GM21367 (cell line): ENCODE data around the gene CCSAP.
A peak's percentile ranks its signal among the peaks of the same experiment; 100 is the strongest.

Experiments used
- ATAC-seq: cut with Tn5 transposase; IDR thresholded peaks from one replicate; pipeline ENCODE4 v1.9.1; 2021; ENCODE audit not compliant: unreplicated experiment

Gene CCSAP

DNA sequence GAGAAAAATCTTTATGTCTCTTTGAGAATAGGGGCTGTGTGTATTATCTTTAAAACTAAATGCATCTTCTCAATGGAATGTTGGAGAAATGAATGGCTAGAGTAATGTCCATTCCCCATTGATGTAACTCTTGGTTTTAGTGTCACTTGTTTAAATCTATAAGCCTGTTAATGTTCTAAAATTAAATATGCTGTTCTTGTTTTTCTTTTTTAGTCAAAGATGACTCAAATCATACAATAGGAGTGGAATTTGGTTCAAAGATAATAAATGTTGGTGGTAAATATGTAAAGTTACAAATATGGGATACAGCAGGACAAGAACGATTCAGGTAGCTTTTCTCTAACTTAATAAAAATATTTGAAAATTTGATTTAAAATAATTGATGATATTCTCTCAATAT lies 54.3 kb downstream of the CCSAP start:
- no peak for ATAC-seq

DNA sequence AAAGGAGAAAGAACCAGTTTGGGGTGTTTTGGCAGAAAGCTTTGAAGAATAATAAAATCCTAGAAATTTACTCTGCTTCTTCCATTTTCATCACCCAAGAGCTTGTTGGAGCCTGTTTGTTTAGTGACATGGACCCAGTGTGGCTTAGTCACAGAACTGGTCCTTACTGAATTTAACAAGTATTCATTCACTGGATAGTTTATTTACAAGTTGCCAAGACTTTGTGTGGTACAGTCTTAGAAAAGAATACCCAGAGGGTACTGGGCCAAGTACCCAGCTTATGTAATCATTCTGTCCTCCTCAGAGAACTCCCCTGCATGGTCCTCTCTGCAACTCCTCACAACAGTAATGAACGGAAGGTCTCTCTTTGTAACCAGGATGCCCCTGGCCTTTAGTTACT lies 55.6 kb downstream of the CCSAP start:
- ATAC-seq, result no peak

DNA sequence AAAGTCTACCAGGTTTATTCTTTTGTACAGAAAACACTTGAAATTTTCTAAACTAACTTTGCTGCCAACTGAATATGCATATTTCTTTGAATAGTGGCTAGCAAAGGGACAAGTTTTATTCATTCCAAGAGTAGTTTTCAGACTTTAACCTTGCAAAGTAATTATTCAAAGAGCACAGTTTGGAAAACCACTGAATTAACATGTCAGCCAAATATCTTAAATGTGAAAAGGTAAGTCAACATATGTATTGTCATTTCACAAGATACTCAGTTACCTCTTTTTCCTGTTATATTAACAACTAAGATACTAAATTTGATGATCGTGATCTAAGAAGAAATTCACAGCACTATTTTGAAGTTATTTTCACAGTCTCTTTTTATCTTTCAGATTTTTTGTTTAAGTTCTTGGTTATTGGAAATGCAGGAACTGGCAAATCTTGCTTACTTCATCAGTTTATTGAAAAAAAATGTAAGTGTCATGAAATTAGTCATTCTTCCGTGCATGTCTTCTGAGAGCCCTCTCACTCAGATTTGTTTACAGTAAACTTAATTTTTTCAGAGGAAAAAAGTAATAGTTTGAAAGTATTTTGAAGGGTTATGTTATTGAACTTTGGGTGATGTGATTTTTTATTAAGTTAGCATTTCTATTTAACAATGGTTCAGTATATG lies 56.6 kb downstream of the CCSAP start:
- ATAC-seq, result no peak

DNA sequence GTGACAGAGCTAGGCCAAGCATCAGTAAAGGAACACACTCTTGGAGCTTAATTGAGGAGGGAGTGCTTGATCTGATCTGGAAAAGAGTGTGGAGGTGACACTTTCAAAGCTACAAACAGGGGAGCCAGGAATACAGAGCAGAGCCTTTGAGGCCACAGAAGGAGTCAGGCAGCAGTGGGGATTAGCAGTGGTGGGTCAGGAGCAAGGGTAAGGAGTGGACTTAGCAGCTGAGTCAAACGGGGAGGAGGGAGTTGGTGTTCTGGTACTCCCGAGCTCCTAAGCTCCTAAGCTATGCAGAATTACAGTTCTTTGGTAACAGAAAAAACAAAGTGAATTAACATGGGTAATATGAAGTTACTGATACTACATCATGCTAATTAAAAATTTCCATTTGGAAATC lies 57.4 kb downstream of the CCSAP start:
- ATAC-seq, result no peak

DNA sequence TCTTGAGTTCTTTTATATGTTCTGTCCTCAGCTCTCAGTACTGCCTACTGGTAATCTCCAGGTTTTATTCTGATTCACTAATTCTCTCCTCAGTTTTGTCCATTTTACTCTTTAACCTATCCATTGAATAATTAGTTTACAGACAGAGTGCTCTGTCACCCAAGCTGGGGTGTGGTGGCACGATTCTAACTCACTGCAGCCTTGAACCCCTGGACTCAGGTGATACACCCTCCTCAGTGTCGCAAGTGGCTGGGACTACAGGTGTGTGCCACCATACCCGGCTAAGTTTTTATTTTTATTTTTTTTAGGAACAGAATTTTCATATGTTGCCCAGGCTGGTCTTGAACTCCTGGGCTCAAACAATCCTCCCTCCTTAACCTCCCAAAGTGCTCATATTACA lies 58.0 kb downstream of the CCSAP start:
- ATAC-seq, result no peak

DNA sequence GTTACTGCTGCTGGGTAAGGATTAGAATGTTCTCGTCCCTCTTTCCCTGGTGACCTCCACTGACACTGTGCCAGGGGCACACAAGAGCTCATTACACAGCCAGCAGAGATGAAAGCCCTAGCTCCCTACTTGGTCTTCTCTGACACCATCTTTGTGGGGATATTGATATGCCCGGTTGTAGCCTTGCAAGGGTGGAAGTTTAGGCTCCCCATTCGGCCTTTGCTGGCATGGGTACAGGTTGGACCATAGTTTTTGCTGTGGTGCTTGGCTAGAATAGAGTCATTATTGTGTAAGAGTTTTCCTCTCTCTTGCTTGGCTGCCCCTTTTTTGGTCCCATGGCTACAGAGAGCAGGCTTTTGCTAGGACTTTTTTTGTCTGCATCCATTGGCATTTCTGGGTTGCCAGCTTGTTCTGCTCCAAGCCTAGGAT lies 59.6 kb downstream of the CCSAP start:
- ATAC-seq, result no peak

DNA sequence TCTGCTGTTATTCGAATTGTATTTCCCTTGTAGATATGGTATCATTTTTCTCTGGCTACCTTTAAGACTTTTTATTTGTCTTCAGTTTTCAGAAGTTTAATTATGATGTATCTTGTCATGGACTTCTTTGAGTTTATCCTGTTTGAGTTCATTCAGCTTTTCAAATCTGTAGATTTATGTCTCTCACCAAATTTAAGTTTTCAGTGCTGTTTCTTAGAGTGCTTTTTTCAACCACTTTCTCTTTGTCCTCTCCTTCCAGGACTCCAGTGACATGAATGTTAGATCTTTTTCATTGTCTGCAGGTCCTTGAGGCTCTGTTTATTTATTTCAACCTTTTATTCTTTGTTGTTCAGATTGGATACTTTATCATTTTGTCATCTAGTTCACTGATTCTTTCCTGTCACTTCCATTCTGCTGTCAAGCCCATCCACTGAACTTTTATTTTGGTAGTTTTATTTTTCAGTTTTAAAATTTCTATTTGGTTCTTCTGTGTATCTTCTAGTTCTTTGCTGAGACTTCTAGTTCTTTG lies 60.5 kb downstream of the CCSAP start:
- ATAC-seq, result no peak

DNA sequence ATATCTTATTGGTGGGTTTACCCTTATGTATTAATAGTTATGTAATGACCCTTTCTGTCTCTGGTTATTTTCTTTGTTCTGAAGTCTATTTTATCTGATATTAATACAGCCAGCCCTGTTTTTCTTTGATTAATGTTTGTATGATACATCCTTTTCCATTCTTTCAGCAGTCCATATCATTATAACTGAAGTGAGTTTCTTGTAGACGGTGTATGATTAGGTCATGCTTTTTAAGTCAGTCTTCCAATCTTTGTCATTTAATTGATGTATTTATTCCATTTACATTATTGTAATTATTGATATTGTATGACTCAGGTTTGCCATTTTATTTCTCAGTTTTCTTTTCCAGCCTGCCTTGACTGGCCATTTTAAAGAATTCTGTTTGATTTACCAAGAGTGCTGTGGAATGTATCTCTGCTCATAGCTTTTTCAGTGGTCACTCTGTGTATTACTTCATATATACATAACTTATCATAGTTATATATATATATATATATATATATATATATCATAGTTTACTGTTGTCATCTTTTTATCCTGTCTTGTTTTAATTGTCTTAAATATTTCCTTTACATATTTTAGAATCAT lies 61.4 kb downstream of the CCSAP start:
- no peak for ATAC-seq

DNA sequence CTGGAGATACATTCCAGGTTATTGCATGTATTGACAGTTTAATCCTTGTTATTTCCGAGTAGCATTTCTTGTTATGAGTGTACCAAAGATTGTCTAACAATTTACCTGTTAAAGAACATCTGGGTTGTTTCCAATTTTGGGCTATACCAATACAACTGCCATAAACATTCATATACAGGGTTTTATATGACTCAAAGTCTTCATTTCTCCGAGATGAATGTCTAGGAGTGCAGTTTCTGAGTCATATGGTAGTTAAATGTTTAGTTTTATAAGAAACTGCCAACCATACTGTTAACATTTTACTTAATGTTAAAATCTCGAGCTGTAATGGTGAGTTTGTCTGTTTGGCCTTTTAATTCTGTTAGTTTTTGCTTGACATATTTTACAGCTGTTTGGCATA lies 61.9 kb downstream of the CCSAP start:
- no peak for ATAC-seq

DNA sequence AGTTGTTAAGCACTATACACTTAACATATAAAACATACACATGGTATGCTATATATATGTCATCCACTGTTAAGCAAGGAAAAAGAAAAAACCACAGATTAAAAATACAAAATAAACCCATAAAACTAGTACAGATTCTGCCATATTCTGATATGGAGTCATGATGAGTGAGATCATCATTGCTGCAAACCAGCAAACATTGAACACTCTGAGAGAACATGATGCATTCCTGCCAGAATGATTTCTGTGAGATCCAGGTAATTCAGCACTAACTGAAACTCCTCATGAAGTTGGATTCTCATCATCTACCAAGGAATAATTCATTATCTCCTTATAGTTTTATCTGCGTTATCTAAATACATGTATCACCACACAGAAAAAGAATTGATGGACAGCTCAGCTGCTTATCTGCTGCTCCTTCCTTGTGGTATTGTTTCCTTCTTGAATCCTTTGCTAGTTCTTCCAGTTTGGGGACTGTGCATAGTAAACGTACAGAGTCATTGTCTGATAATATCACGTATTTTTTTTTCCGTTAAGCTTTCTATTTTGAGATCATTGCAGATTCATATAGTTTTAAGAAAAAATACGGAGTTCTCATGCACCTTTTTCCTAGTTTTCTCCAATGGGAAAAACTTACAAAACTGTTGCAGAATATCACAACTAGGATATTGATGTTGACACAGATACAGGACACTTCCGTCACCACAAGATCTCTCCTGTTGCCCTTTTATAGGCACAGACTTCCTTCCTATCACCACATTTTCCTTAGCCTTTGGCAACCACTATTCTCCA lies 62.6 kb downstream of the CCSAP start:
- no peak for ATAC-seq

DNA sequence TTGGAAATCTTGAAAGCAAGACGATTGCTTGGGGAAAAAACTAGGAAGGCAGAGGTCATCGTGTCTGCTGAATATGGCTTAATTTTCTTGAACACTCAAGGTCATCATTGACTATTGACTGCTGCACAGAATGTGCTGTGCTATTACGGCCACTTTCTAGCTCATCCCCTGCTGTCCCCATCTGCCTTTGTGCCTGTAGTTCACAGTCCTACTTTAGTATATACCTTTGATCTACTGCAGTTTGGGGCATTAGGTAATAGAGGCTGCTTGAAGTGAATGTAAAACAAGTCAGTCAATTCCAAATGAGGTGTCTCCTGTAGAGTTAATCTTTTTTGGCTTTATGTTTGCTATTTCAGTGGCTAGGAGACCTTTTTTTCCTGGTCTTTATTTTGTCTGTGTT lies 63.6 kb downstream of the CCSAP start:
- no peak for ATAC-seq

DNA sequence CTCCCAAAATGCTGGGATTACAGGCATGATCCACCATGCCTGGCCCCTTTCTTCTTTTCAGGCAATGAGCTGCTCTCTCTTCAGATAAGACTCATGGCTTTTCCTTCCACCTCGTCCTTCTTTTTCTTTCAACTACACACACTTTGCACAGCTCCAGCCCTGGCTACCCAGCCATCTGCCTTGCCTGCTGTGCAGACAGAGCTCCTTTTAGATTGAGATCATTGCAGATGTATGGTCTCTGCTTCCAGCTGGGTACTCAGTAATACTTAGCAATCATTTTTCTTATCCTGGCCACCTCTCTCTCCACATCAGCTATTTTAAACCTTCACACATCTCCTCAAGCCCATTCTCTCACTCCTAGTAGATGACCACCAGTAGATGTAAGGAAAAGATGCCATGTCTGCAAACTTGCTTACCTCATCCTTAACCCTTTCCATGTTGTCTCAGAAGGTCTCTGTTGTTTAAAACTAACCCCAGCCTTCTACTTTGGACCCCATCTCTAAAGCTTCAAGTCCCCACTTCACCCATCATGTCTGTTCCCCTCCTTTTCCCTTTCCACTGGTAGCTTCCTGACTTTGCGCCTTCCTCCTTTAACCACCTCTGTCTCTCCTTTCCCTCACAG lies 64.6 kb downstream of the CCSAP start:
- ATAC-seq, result no peak

DNA sequence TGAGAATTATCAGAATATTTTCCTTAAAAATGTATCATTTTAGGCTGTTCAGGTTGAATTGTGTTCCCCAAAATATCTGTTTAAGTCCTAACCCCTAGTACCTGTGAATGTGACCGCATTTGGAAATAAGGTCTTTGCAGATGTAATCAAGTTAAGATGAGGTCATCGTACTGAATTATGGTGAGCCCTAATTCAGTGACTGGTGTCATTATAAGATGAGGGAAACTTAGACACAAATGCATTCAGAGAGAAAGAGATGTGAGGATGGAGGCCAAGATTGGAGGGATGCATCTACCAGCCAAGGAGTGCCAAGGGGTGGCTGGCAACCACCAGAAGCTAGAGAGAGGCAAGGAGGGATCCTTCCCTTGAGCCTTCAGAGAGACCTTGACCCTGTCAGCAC lies 67.8 kb downstream of the CCSAP start:
- no peak for ATAC-seq

DNA sequence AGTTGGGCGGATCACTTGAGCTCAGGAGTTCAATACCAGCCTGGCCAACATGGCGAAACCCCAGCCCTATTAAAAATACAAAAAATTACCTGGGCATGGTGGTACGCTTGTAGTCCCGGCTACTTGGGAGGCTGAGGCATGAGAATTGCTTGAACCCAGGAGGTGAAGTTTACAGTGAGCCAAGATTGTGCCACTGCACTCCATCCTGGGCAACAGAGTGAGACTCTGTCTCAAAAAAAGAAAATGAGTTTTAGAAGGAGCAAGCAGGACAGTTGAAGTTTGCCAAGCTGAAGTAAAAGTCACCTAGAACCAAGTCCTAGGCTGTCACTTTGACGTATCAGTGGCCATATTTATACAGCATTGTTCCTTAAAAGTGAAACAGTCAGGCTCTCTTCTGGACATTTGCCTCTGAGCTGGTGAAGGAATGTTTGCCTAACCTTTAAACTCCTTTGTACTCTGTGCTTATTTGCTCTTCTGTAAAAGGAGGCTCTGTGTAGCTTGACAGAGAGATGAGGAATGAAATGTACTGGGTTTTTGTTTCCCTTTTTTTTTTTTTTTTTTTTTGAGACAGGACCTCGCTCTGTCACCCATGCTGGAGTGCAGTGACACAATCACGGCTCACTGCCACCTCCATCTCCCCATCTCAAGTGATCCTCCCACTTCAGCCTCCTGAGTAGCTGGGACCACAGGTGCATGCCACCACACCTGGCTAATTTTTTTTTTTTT lies 69.2 kb downstream of the CCSAP start:
- ATAC-seq, result no peak

DNA sequence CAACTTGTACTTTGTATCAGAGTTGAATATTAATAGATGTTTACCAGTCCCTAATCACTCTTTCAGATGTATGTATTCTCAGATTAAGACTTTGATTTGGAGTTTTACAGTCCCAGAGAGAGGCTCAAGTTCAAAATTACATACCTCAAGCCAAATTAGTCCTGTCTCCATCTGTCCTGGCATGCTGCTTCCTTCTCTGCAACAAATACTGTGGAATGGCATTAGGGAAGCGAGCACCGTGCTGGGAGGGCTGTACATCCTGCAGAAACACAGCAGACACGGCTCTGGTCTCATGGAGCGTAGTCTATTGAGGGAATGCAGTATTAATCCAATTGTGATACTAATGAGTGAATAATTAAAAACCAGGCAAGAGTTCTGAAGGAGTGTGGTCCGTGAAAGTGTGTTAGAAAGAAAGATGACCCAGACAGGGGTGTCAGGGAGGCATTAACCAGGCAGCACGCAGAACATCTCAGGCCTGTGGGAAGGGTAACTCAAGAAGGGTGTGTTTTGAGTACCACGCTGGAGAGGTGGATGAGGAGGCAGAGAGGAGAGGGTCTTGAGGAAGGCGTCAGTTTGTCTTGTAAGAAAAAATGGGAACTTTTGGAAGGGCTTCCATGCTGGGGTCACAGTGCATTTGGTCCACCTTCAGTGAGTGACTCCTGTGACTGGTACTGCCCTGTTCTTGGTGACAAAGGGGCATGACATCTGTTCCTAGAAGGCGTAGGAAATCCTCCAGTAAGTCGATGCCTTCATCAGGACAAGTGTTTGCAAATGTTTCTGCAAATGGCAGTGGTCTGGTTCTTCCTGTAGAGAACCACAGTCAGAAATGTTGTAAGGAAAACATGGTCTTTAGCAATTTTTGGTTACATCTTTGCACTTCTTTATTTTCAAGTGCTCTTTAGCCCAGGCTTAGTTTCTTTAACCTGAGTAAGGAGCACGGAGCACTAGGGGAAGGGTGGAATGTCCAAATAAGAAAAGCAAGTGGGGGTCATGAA lies 70.4 kb downstream of the CCSAP start:
- ATAC-seq, result no peak

DNA sequence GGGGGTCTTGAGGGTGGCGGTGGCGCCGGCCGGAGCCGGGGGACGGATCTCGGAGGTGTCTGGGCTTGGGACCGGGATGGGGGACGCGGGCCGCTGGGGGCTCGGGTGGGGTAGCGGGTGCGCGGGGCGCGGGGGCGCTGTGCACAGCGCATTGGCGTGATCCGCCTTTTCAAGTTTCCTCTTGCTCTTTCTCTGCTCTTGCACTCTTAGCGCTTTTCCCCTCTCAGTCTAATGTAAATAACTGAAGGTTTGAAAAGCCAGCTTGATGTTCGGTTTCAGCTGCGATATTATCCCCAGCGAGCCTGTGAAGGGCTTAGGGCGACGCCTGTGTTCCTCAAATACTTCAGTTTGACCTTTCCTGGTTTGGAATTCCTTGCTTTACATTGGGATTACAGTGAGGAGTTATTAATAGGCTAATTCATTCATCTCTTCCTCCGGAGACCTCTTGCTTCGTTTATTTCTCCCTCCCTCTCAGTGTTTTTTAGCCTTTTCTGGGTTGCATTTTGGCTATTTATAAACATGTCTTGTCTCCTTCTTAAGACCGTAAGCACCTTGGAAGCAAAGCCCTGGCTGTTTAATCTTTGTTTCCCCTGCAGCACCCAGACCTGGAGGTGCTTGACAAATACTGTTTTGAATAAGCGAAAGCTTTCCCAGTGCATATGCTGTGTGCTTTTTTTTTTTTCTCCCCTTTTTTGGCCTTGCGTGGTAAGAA lies 71.2 kb downstream of the CCSAP start:
- peak; percentile 40 for ATAC-seq
